Astrocyte of the spinal cord (primary cell): Measurements from ENCODE around the gene GJA3.
"Not testable (repeated sequence)": the region's sequence is repeated elsewhere in the genome, so short reads cannot be mapped to it uniquely, and the experiment has no call there.

ENCODE experiments used
- DNase-seq: peaks from one replicate; pipeline ENCODE4 v3.0.0; 2011; ENCODE audit warnings: low read depth, low spot score
- H3K4me3 ChIP-seq: 2 replicates; pipeline ENCODE4 v1.5.1; 2011; ENCODE audit warnings: low read depth, mild to moderate bottlenecking, low read length, moderate library complexity
- CTCF ChIP-seq: IDR thresholded peaks from 2 replicates; pipeline ENCODE4 v1.5.1; 2012; ENCODE audit warnings: low read depth, mild to moderate bottlenecking, low read length, inconsistent platforms
- in situ Hi-C: cut with HindIII; loops from 2 replicates; pipeline ENCODE4 v1.10.0; 2017; ENCODE audit warnings: low sequenced_read_pairs

Gene GJA3

GRCh38 chr13:20165417-20166257 lies 4.8 kb upstream of the GJA3 start:
- no peak for TF ChIP-seq CTCF
- H3K4me3 ChIP-seq: no peak overlapping the region
- no peak for DNase-seq
- in situ Hi-C loops: no loop called here

- no peak for DNase-seq
- TF ChIP-seq CTCF: no peak
- in situ Hi-C loops: no loop called here
- no peak overlapping the region for H3K4me3 ChIP-seq
These were observed 1.1 kb upstream of the GJA3 start for GRCh38 chr13:20161951-20162300.

GRCh38 chr13:20161275-20161950 lies 561 bp upstream of the GJA3 start:
- in situ Hi-C loops: no loop called here
- TF ChIP-seq CTCF: no peak
- peak overlapping the region; percentile 27 for H3K4me3 ChIP-seq
- DNase-seq: no peak

- in situ Hi-C loops: no loop called here
- peak overlapping the region; percentile 24 for H3K4me3 ChIP-seq
- no peak for TF ChIP-seq CTCF
- DNase-seq: peak; percentile 21
These were observed 1.1 kb downstream of the GJA3 start for GRCh38 chr13:20159646-20160305.

- in situ Hi-C loops: no loop called here
- DNase-seq: no peak
- no peak overlapping the region for H3K4me3 ChIP-seq
- TF ChIP-seq CTCF: no peak
These were observed 3.6 kb downstream of the GJA3 start for GRCh38 chr13:20157151-20157796.

GRCh38 chr13:20156702-20157101 lies 4.2 kb downstream of the GJA3 start:
- in situ Hi-C loops: no loop called here
- DNase-seq: no peak

GRCh38 chr13:20153290-20153689 lies 7.6 kb downstream of the GJA3 start:
- in situ Hi-C loops, H3K4me3 ChIP-seq, DNase-seq: not testable (repeated sequence)

More at GRCh38 chr13:20156702-20157101, 4.2 kb downstream of the GJA3 start:
- no peak for TF ChIP-seq CTCF
- H3K4me3 ChIP-seq: no peak overlapping the region
